HepG2 (cell line): Measurements from ENCODE around the gene GALR3. TPM values are rescaled to one million over a fixed set of nuclear protein-coding genes. Genes with fewer than 3 reads are reported as not detected.

Experiments used
- CC2D1A ChIP-seq: sonication (generic); formaldehyde crosslinking; IDR thresholded peaks from 2 replicates; pipeline ENCODE4 v1.8.1; 2023; ENCODE audit warnings: mild to moderate bottlenecking, missing genetic modification reagents
- DNMT3B ChIP-seq: conservative IDR thresholded peaks from 2 replicates; pipeline ENCODE4 v1.6.1; 2016; ENCODE audit warnings: missing biosample characterization, control low read depth
- EEA1 ChIP-seq: sonication (generic); formaldehyde crosslinking; IDR thresholded peaks from 2 replicates; pipeline ENCODE4 v1.5.1; 2020; ENCODE audit warnings: mild to moderate bottlenecking, missing genetic modification reagents, borderline replicate concordance
- FOXA3 ChIP-seq: IDR thresholded peaks from 2 replicates; pipeline ENCODE4 v1.6.1; 2016; ENCODE audit warnings: missing genetic modification reagents, missing compliant biosample characterization
- FOXK2 ChIP-seq: fragments of 450-650 bp; IDR thresholded peaks from 2 replicates; pipeline ENCODE4 v1.6.1; 2016
- FOXO1 ChIP-seq: sonication (generic); formaldehyde crosslinking; IDR thresholded peaks from 2 replicates; pipeline ENCODE4 v1.4.0; 2020; ENCODE audit warnings: missing genetic modification reagents
- HIVEP1 ChIP-seq: sonication (generic); formaldehyde crosslinking; IDR thresholded peaks from 2 replicates; pipeline ENCODE4 v1.4.0; 2020; ENCODE audit warnings: mild to moderate bottlenecking, missing genetic modification reagents
- HNRNPL ChIP-seq: fragments of 200-400 bp; formaldehyde crosslinking; IDR thresholded peaks from 2 replicates; pipeline ENCODE4 v1.6.1; 2017; ENCODE audit warnings: mild to moderate bottlenecking, low read depth, low read length
- HOXA7 ChIP-seq: sonication (generic); formaldehyde crosslinking; IDR thresholded peaks from 2 replicates; pipeline ENCODE4 v1.8.1; 2022; ENCODE audit warnings: mild to moderate bottlenecking, missing genetic modification reagents, moderate library complexity
- KMT2A ChIP-seq: sonication (generic); formaldehyde crosslinking; IDR thresholded peaks from 2 replicates; pipeline ENCODE4 v1.4.0; 2020; ENCODE audit warnings: missing genetic modification reagents
- NFE2L2 ChIP-seq: fragments of 150-350 bp; IDR thresholded peaks from 2 replicates; pipeline ENCODE4 v1.6.1; 2014; ENCODE audit warnings: low read length
- NR2F6 ChIP-seq, 2 experiments: IDR thresholded peaks; 2 replicates each; pipeline ENCODE4 v1.6.1; 2016; ENCODE audit warnings: antibody characterized with exemption in 1 of 2, mild to moderate bottlenecking in 1 of 2
- SIX4 ChIP-seq: sonication (generic); formaldehyde crosslinking; IDR thresholded peaks from 2 replicates; pipeline ENCODE4 v1.4.0; 2020; ENCODE audit warnings: missing genetic modification reagents
- TEAD2 ChIP-seq: sonication (generic); formaldehyde crosslinking; IDR thresholded peaks from 2 replicates; pipeline ENCODE4 v1.9.0; 2021; ENCODE audit warnings: missing genetic modification reagents
- TERF1 ChIP-seq: sonication (generic); formaldehyde crosslinking; IDR thresholded peaks from 2 replicates; pipeline ENCODE4 v1.8.0; 2022; ENCODE audit warnings: mild to moderate bottlenecking, missing genetic modification reagents, moderate library complexity
- ZBTB21 ChIP-seq: sonication (generic); formaldehyde crosslinking; IDR thresholded peaks from 2 replicates; pipeline ENCODE4 v1.4.0; 2020; ENCODE audit warnings: missing genetic modification reagents
- ZBTB40 ChIP-seq, 2 experiments: fragments of 450-650 bp in 1 of 2; sonication (generic) in 1 of 2; formaldehyde crosslinking in 1 of 2; IDR thresholded peaks; 2 replicates each; pipeline versions ENCODE4 v1.6.1 to v1.8.0; 2016 to 2022; ENCODE audit warnings: antibody characterized with exemption in 1 of 2, mild to moderate bottlenecking in 1 of 2, missing genetic modification reagents in 1 of 2
- ZNF432 ChIP-seq: sonication (generic); formaldehyde crosslinking; IDR thresholded peaks from 2 replicates; pipeline ENCODE4 v1.5.0; 2020; ENCODE audit warnings: missing genetic modification reagents, mild to moderate bottlenecking, borderline replicate concordance
- ZNF569 ChIP-seq: sonication (generic); formaldehyde crosslinking; IDR thresholded peaks from 2 replicates; pipeline ENCODE4 v1.5.0; 2020; ENCODE audit warnings: mild to moderate bottlenecking, missing genetic modification reagents, moderate library complexity, borderline replicate concordance
- ZNF678 ChIP-seq: sonication (generic); formaldehyde crosslinking; IDR thresholded peaks from 2 replicates; pipeline ENCODE4 v1.4.0; 2020; ENCODE audit warnings: mild to moderate bottlenecking, missing genetic modification reagents
- ZNF713 ChIP-seq: sonication (generic); formaldehyde crosslinking; IDR thresholded peaks from 2 replicates; pipeline ENCODE4 v1.4.0; 2020; ENCODE audit warnings: mild to moderate bottlenecking, missing genetic modification reagents
- ZNF720 ChIP-seq: sonication (generic); formaldehyde crosslinking; IDR thresholded peaks from 2 replicates; pipeline ENCODE4 v1.4.0; 2020; ENCODE audit warnings: missing genetic modification reagents
- polyA plus RNA-seq, 8 experiments: library from polyadenylated mRNA; depleted of rRNA in 3 of 8; stranded (reverse) in 7 of 8; unstranded in 1 of 8; fragments of >200 nt; fragmentation: Illumina TruSeq in 4 of 8; extraction: Trizol in 4 of 8; gene quantifications; 2 replicates each; pipeline versions ENCODE4 v1.2.1 to v1.2.3, GENCODE V29; 2011 to 2016; ENCODE audit warnings: low read depth in 4 of 8, missing spikeins in 1 of 8, mixed read lengths in 1 of 8; ENCODE audit not compliant: insufficient read depth in 1 of 8
- total RNA-seq, 5 experiments: library from RNA; depleted of rRNA; stranded (reverse); fragments of >200 nt; fragmentation: Illumina TruSeq; extraction: Trizol; gene quantifications; 2 replicates each; pipeline ENCODE4 v1.2.3, GENCODE V29; 2016; ENCODE audit warnings: low read depth in 1 of 5

GALR3 gene
- total and polyA plus RNA-seq, 2 of the 13 experiments (the other 11 are each of a cell fraction or from before 2014, with no cell fraction given): 0.13 TPM; not detected in 1

- TF ChIP-seq HIVEP1 (CRISPR knock-in tag) (peak; percentile 22; the same call in 1 of the 2 replicates), ZBTB40 (IDR thresholded peaks at IDR 0.05) (peak; percentile 49; the same call in 1 of the 2 replicates), ZBTB40 (CRISPR knock-in tag; IDR thresholded peaks at IDR 0.05) (peak; percentile 40; the same call in 1 of the 2 replicates), HOXA7 (no peak), NFE2L2 (no peak), NR2F6 (IDR thresholded peaks at IDR 0.05) (no peak), NR2F6 (CRISPR knock-in tag; IDR thresholded peaks at IDR 0.05) (peak; percentile 32; the same call in 1 of the 2 replicates), ZNF678 (no peak), ZNF720 (CRISPR knock-in tag) (no peak), FOXK2 (no peak), ZNF432 (no peak), SIX4 (CRISPR knock-in tag) (peak; percentile 29; the same call in 1 of the 2 replicates), TEAD2 (CRISPR knock-in tag) (no peak), ZNF569 (no peak), KMT2A (CRISPR knock-in tag) (peak; percentile 79; the same call in 1 of the 2 replicates), ZBTB21 (no peak), FOXA3 (peak; percentile 33), HNRNPL (0 out of 2 replicates have a peak, but pooled peaks have one; percentile 53), EEA1 (CRISPR knock-in tag) (no peak), ZNF713 (no peak), DNMT3B (CRISPR knock-in tag) (peak; percentile 70; the same call in 1 of the 2 replicates), CC2D1A (CRISPR knock-in tag) (no peak), TERF1 (CRISPR knock-in tag) (no peak), FOXO1 (CRISPR knock-in tag) (peak; percentile 59; the same call in 1 of the 2 replicates)
These were observed 26.0 kb downstream of the GALR3 start, which contains the start of gene EIF3L (continued) for GRCh38 chr22:37849089-37849751.
